ENCODE results near the gene TSPAN3.
A peak's percentile ranks its signal among the peaks of the same experiment; 100 is the strongest.

TSPAN3 gene

DNA sequence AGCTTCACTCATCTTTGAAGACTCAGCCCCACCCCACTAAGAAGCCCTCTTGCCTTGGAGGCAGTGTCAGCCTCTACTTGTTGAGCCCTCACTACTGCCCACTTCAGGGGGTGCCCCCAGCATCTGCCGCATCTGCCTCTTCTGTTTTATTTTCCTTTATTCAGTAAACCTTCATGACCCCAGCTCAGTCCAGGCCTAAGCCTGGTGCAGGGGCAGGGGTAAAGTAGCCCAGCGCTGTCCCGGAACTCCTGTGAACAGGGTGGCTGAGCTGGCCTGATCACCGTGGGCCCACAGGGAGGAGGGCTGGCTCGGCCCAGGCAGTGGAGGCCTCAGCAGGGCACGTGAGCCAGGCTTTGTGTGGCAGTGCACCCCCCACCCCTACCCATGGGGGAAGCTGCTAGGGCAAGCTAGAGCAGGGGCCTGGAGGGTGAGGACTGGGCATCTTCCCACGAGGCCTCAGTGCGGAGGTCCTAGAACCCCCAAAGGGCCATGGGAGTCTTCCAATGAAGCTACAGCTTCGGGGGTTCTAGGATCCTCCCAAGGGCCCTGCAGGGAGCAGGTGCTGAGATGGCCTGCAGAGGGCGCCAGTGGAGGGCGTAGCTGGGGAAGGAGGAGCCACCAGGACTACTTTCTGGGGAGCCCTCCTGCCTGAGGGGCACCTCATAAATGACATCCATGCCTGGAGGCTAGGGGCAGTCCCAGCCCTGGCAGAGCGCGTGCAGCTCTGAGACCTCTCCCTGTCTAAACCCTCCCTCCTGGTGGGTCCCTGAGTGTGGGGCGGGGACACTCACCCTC lies 36.0 kb downstream of the TSPAN3 start:
- ATAC-seq (peak; percentile 12), DNase-seq (peak; percentile 44 to 45)
- Mint-ChIP-seq H3K27me3 (no peaks in the 10 kb centered on the region), H3K27ac (peak overlapping the region; percentile 69 to 91), H3K9me3 (peaks cover 0 to 8% of the 10 kb centered on the region in 2 donors), H3K4me3 (no peak overlapping the region), H3K4me1 (peaks cover 49% of the 10 kb centered on the region)

GRCh38 chr15:77033729-77034671 lies 36.9 kb downstream of the TSPAN3 start:
- no peak for ATAC-seq
- Mint-ChIP-seq H3K4me3 (no peak overlapping the region), H3K9me3 (peaks cover 0 to 8% of the 10 kb centered on the region in 2 donors), H3K4me1 (peaks cover 57% of the 10 kb centered on the region), H3K27ac (peak overlapping the region; percentile 91 to 92), H3K27me3 (no peaks in the 10 kb centered on the region)
- DNase-seq, result peak; percentile 1 to 9

DNA sequence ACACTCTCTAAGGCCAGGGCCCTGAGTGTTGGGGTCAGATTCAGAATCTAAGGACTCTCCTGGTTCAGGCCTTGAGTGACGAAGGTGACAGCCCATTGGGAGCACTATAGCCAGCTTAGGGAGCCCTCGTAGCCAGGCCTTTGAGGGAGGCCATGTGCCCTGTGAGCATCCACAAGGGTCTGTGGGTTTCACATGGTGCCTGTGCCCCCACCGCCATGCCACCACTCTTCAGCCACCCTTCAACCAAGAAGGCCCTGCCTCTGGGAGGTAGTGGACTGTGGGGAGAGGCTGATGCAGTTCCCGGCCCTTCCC lies 37.5 kb downstream of the TSPAN3 start:
- Mint-ChIP-seq H3K9me3 (peaks cover 0 to 8% of the 10 kb centered on the region in 2 donors), H3K27me3 (no peaks in the 10 kb centered on the region), H3K4me3 (no peak overlapping the region), H3K27ac (peak overlapping the region in 1 of 2 donors; percentile 92), H3K4me1 (peaks cover 57% of the 10 kb centered on the region)
- DNase-seq (no peak), ATAC-seq (no peak)

DNA sequence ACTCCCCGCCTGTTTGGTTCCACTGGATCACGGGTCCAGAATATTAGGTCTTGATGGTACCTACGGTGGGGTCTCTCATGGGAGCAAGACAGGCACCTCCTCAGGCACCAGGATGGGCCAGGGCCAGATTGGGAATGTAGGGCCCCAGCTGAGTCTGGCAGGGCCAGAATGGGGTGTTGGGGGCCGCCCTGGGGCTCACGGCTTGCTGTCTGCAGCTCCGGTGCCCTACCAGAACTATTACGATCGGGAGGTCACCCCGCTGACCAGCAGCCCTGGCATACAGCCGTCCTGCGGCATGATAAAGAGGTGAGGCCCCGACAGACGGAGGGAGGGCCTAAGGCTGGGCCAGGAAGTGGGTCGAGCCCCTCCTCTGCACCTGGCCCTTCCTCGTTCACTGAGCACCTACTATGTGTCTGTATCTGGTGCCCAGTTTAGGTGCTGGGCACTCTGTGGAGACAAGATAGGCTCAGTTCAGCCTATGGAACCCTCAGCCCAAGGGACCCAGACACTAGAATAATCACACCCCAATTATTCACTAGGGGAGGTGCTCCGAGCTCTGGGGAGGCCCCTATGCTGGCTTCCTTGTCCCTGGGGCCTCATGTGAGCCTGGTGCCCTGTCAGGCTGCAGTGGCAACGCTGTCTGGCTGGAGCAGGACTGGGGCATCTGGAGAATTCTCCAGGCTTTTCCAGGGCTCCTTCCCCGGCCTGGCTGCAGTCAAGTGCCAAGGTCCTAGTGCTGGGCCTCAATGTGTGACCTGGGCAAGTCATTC lies 38.1 kb downstream of the TSPAN3 start:
- H3K4me3 Mint-ChIP-seq, result no peak overlapping the region
- peak overlapping the region in 1 of 2 donors; percentile 71 for H3K27ac Mint-ChIP-seq
- H3K27me3 Mint-ChIP-seq, result no peaks in the 10 kb centered on the region
- H3K4me1 Mint-ChIP-seq, result peaks cover 55% of the 10 kb centered on the region
- peak; percentile 0 to 6 for DNase-seq
- ATAC-seq, result no peak
- peaks cover 0 to 8% of the 10 kb centered on the region in 2 donors for H3K9me3 Mint-ChIP-seq

DNA sequence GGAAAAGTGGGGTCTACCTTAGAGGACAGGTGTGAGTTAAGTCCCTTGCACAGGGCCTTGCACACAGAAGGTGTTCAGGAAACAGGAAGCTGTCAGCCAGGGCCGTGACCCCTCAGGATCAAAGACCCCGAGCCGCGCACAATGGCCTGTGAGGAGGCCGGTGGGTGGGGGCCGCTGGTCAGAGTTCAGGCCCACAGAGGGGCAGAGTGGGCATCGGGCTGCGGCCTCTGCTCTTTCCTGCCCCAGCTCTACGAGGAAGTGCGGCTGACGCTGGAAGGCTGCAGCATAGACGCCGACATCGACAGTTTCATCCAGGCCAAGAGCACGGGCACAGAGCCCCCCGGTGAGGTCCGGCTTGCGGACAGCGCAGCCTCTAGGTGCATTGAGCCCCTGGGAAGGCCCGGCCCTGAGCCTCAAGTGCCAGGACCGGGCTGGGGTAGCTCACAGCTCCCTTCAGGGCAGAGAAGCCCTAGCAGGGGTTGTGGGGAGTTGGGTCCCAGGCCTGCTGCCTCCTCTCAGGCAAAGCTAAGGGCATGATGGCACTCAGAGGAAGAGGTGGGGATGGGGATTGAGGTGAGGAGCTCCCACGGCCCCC lies 38.8 kb downstream of the TSPAN3 start:
- H3K9me3 Mint-ChIP-seq, result peaks cover 0 to 2% of the 10 kb centered on the region in 2 donors
- no peak overlapping the region for H3K4me3 Mint-ChIP-seq
- peaks cover 48% of the 10 kb centered on the region for H3K4me1 Mint-ChIP-seq
- peak overlapping the region; percentile 54 to 85 for H3K27ac Mint-ChIP-seq
- ATAC-seq (no peak), DNase-seq (peak; percentile 0 to 8)
- no peaks in the 10 kb centered on the region for H3K27me3 Mint-ChIP-seq

- Mint-ChIP-seq H3K4me3 (no peak overlapping the region), H3K4me1 (peaks cover 43% of the 10 kb centered on the region), H3K27me3 (no peaks in the 10 kb centered on the region), H3K27ac (peak overlapping the region; percentile 63 to 85), H3K9me3 (no peaks in the 10 kb centered on the region)
- ATAC-seq (peak; percentile 61), DNase-seq (peak; percentile 1 to 34)
Observed at GRCh38 chr15:77031376-77032050, 39.4 kb downstream of the TSPAN3 start.

DNA sequence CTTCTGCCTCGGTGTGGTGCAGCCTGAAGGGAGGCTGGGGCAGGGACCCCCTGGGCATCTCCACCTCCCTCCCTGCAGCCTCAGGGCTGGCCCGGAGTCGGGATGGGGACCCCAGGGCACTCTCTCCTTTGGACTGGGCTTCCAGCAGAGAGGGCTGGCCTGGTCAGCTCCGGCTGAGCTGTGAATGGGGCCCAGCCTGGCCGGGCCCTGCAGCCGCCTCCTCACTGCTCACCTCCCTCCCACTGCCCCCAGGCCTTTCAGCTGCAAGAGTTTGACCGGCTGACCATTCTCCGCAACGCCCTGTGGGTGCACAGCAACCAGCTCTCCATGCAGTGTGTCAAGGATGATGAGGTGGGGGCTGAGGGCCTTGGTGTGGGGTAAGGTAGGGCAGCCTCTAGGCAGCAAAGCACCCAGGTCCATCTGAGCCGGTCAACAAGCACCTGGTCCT lies 40.0 kb downstream of the TSPAN3 start:
- Mint-ChIP-seq H3K9me3 (no peaks in the 10 kb centered on the region), H3K4me3 (no peak overlapping the region), H3K27ac (peak overlapping the region; percentile 33 to 63), H3K27me3 (no peaks in the 10 kb centered on the region), H3K4me1 (peaks cover 41% of the 10 kb centered on the region)
- ATAC-seq (no peak), DNase-seq (peak; percentile 0 to 8)

- Mint-ChIP-seq H3K9me3 (no peaks in the 10 kb centered on the region), H3K27me3 (no peaks in the 10 kb centered on the region), H3K4me3 (peak overlapping the region in 1 of 2 donors; percentile 18), H3K4me1 (peaks cover 41% of the 10 kb centered on the region), H3K27ac (peak overlapping the region in 1 of 2 donors; percentile 80)
- ATAC-seq (no peak), DNase-seq (peak; percentile 0 to 7)
Observed at GRCh38 chr15:77030048-77030927, 40.6 kb downstream of the TSPAN3 start.

DNA sequence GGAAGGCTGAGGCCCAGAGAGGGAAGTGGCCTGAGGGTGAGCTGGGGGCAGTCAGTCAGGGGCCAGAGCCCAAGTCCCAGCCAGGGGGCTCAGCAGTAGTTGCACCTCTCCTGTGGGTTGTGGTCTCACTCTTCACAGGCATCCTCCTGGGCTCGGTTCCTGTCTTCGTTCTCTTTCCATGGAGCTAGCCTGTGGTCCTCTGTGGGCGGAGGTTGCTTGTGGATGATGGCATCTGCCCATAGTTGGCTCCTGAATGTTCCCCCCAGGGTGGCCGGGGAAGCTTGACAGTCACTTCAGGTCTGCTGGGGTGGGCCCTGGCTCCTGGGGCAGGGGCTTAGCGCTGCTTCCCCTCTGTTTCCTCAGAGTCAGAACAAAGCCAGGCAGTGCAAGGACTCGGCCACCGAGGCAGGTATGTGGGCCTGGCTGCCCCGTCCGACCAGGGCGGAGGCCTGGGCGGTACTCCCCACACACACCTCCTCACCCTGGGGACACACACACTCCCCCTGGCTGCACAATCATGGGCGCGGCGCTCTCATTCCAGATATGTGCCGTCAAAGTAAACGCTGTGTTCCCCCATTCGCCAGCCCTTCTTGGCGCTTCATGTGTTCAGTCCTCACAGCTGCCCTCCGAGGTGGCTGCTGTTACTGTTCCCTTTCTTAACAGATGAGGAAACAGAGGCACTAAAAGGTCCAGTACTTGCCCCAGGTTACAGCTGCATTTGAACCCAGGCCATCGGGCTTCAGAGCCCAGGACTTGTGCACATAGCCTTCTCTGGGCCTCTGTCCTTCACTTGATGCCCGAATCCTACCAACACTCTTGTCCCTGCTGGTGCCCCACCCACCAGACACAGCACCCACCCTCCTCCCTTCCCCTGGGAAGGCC lies 41.5 kb downstream of the TSPAN3 start:
- H3K9me3 Mint-ChIP-seq, result no peaks in the 10 kb centered on the region
- ATAC-seq, result no peak
- DNase-seq, result peak; percentile 0 to 9
- peaks cover 36% of the 10 kb centered on the region for H3K4me1 Mint-ChIP-seq
- no peak overlapping the region for H3K4me3 Mint-ChIP-seq
- H3K27ac Mint-ChIP-seq, result peak overlapping the region in 1 of 2 donors; percentile 57
- no peaks in the 10 kb centered on the region for H3K27me3 Mint-ChIP-seq

- Mint-ChIP-seq H3K4me1 (peaks cover 43% of the 10 kb centered on the region), H3K9me3 (no peaks in the 10 kb centered on the region), H3K4me3 (no peak overlapping the region), H3K27me3 (no peaks in the 10 kb centered on the region), H3K27ac (no peak overlapping the region)
- DNase-seq, result peak in 1 of 2 donors; percentile 7
- ATAC-seq, result no peak
Observed at GRCh38 chr15:77028451-77029165, 42.3 kb downstream of the TSPAN3 start.

DNA sequence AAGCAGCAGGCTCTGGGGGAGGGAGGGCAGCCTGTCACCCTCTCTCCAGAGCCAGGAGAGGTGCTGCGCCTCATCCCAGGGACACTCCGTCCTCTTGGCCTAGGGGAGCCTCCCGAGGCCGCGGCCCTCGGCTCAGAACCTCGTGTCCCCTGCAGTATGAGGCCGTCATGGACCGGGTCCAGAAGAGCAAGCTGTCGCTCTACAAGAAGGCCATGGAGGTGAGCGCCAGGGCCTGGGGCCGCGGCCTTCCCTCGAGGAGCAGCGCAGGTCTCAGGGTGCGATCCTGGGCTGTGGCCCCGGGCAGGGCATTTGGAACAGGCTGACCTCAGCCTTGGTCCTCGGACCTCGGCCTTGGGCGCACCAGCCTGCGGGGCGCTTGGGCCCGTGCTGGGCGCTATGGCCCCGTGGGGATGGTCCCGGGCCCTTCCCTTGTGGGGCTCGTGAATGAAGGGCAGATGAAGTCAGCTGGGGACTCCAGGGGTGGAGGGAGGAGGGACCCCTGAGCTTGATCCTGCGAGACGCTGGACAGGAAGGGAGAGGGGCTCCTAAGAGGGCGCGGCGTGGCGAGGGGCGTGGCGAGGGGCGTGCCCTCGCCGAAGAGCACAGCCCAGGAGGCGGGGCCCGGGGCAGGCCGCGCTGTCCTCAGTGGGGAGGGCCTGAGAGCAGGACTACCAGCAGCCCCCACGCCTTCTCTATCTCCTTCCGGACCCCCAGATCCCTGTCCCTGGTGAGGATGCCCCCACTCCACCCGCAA lies 43.0 kb downstream of the TSPAN3 start:
- H3K27me3 Mint-ChIP-seq, result no peaks in the 10 kb centered on the region
- ATAC-seq (no peak), DNase-seq (peak; percentile 0 to 7)
- H3K27ac Mint-ChIP-seq, result peak overlapping the region in 1 of 2 donors; percentile 71
- H3K4me3 Mint-ChIP-seq, result no peak overlapping the region
- H3K4me1 Mint-ChIP-seq, result peaks cover 50% of the 10 kb centered on the region
- H3K9me3 Mint-ChIP-seq, result no peaks in the 10 kb centered on the region

All from stimulated activated naive CD8-positive, alpha-beta T cell treated with anti-CD3 and anti-CD28 coated beads, Interleukin-15, amount 100 ng/mL, for 72 hours (primary cell).